HL-60/S4 treated with retinoic acid at 250 ng/mL for 4 days and 3 days (cell line): Measurements from ENCODE around the gene ANAPC10.
"Not testable (repeated sequence)": the region's sequence is repeated elsewhere in the genome, so short reads cannot be mapped to it uniquely, and the experiment has no call there.

Source experiments
- in situ Hi-C: fragments of 300-500 bp; cut with MboI; formaldehyde crosslinking; loops from 2 replicates; pipeline ENCODE4 v1.7.0; 2022; ENCODE audit warnings: low sequenced_read_pairs

ANAPC10 gene

GRCh38 chr4:145097821-145098674 is at the start of gene ANAPC10, which contains the start of gene ABCE1:
Gene ANAPC10, minus strand, starts transcription at chr4:145098196. Its CDS starts 2,097 bp downstream, at chr4:145096099.
Gene ABCE1, plus strand, starts transcription at chr4:145098311. Its CDS starts 6,102 bp downstream, at chr4:145104413.
- in situ Hi-C loops: no loop called here

- in situ Hi-C loops: not testable (repeated sequence)
Observed at GRCh38 chr4:145136219-145136618, 38.2 kb upstream of the ANAPC10 start.

GRCh38 chr4:145132511-145133098 is 34.6 kb upstream of the ANAPC10 start:
- in situ Hi-C loops: no loop called here

- in situ Hi-C loops: no loop called here
Observed at GRCh38 chr4:145131848-145132247, 33.9 kb upstream of the ANAPC10 start.

GRCh38 chr4:145130788-145131399 is 32.9 kb upstream of the ANAPC10 start:
- in situ Hi-C loops: no loop called here

- in situ Hi-C loops: no loop called here
Observed at GRCh38 chr4:145130130-145130529, 32.1 kb upstream of the ANAPC10 start.

GRCh38 chr4:145125396-145125795 is 27.4 kb upstream of the ANAPC10 start:
- in situ Hi-C loops: no loop called here

GRCh38 chr4:145108128-145108527 is 10.1 kb upstream of the ANAPC10 start:
- in situ Hi-C loops: loop anchor here (25.0 kb wide), 1 partner anchor 1571 kb away; no protein-coding TSS in a partner anchor

GRCh38 chr4:145107126-145107525 is 9.1 kb upstream of the ANAPC10 start:
- in situ Hi-C loops: loop anchor here (25.0 kb wide), 1 partner anchor 1570 kb away; no protein-coding TSS in a partner anchor

GRCh38 chr4:145103496-145103895 is 5.5 kb upstream of the ANAPC10 start:
- in situ Hi-C loops: loop anchor here (25.0 kb wide), 1 partner anchor 1566 kb away; no protein-coding TSS in a partner anchor

- in situ Hi-C loops: loop anchor here (25.0 kb wide), 1 partner anchor 1565 kb away; no protein-coding TSS in a partner anchor
Observed at GRCh38 chr4:145102619-145103018, 4.6 kb upstream of the ANAPC10 start.

GRCh38 chr4:145101091-145101490 is 3.1 kb upstream of the ANAPC10 start:
- in situ Hi-C loops: loop anchor here (25.0 kb wide), 1 partner anchor 1564 kb away; no protein-coding TSS in a partner anchor

- in situ Hi-C loops: loop anchor here (25.0 kb wide), 1 partner anchor 1562 kb away; no protein-coding TSS in a partner anchor
Observed at GRCh38 chr4:145099653-145100052, 1.7 kb upstream of the ANAPC10 start.

- in situ Hi-C loops: no loop called here
Observed at GRCh38 chr4:145098675-145099037, 660 bp upstream of the ANAPC10 start.

- in situ Hi-C loops: no loop called here
Observed at GRCh38 chr4:145097331-145097820, 620 bp downstream of the ANAPC10 start.

GRCh38 chr4:145093638-145094037 is 4.4 kb downstream of the ANAPC10 start:
- in situ Hi-C loops: no loop called here

GRCh38 chr4:145090380-145090779 is 7.6 kb downstream of the ANAPC10 start:
- in situ Hi-C loops: no loop called here

GRCh38 chr4:145083891-145084605 is 13.9 kb downstream of the ANAPC10 start:
- in situ Hi-C loops: no loop called here

- in situ Hi-C loops: no loop called here
Observed at GRCh38 chr4:145081756-145082155, 16.2 kb downstream of the ANAPC10 start.

GRCh38 chr4:145076469-145076855 is 21.5 kb downstream of the ANAPC10 start:
- in situ Hi-C loops: no loop called here
